ENCODE data around the gene CEBPZ. TPM values are rescaled to one million over a fixed set of nuclear protein-coding genes. Genes with fewer than 3 reads are reported as not detected.

CEBPZ gene
- total and polyA plus RNA-seq, 10 of the 15 experiments (the other 5 are each of a cell fraction or from before 2014, with no cell fraction given), result 29.4 to 89.2 (median 49.5) TPM

DNA sequence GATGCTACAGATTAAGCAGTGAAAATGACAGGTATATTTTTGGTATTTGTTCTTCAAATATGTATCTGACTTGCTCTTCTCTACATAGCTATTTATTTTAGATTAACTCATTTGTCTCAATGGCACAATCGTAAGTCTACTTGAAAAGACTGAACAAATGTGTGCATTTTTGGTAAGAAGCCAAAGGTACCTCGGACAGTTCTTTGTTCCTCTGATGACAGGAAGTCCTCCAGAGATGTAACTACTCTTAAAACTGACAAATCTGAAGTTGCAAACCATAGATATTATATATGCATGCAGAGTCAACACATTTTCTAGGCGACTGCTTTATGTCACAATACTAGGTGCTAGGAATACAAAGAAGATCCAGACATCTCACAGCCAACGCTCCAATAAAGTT, 36.7 kb upstream of the CEBPZ start:
- FAIRE-seq (no peak), ATAC-seq (no peak)
- BruUV-seq (replicated peaks), result no TSS peak

More for the DNA sequence above, 36.7 kb upstream of the CEBPZ start:
- Histone ChIP-seq H3K27ac (ENCODE audit: control insufficient read depth, insufficient read depth) (no peak overlapping the region), H3K4me2 (ENCODE audit: control insufficient read depth, insufficient read depth) (no peak overlapping the region), H3K79me2 (ENCODE audit: control insufficient read depth, insufficient read depth, low read length) (no peaks in the 10 kb centered on the region), H3K36me3 (ENCODE audit: control insufficient read depth in 2 of 2, insufficient read depth in 2 of 2, low read length in 1 of 2) (peaks cover 0 to 1% of the 10 kb centered on the region in 2 experiments; a peak in 1 of 4 replicates), H3K4me1 (ENCODE audit: control insufficient read depth, insufficient read depth, low read length) (no peaks in the 10 kb centered on the region), H3K27me3 (replicated peaks in 1 of 2; ENCODE audit: control insufficient read depth in 2 of 2, insufficient read depth in 2 of 2, low read length in 1 of 2) (no peaks in the 10 kb centered on the region), H3K4me3 (no peak overlapping the region), H4K20me1 (ENCODE audit: control insufficient read depth, insufficient read depth) (no peaks in the 10 kb centered on the region), H3K9me3 (replicated peaks; ENCODE audit: control insufficient read depth, insufficient read depth, low read length) (no peaks in the 10 kb centered on the region), H2AFZ (ENCODE audit: control insufficient read depth, low read depth, low read length) (no peak overlapping the region), H3K9ac (ENCODE audit: control insufficient read depth, insufficient read depth, low read length) (no peak overlapping the region)
- TF ChIP-seq, protein P1, sequence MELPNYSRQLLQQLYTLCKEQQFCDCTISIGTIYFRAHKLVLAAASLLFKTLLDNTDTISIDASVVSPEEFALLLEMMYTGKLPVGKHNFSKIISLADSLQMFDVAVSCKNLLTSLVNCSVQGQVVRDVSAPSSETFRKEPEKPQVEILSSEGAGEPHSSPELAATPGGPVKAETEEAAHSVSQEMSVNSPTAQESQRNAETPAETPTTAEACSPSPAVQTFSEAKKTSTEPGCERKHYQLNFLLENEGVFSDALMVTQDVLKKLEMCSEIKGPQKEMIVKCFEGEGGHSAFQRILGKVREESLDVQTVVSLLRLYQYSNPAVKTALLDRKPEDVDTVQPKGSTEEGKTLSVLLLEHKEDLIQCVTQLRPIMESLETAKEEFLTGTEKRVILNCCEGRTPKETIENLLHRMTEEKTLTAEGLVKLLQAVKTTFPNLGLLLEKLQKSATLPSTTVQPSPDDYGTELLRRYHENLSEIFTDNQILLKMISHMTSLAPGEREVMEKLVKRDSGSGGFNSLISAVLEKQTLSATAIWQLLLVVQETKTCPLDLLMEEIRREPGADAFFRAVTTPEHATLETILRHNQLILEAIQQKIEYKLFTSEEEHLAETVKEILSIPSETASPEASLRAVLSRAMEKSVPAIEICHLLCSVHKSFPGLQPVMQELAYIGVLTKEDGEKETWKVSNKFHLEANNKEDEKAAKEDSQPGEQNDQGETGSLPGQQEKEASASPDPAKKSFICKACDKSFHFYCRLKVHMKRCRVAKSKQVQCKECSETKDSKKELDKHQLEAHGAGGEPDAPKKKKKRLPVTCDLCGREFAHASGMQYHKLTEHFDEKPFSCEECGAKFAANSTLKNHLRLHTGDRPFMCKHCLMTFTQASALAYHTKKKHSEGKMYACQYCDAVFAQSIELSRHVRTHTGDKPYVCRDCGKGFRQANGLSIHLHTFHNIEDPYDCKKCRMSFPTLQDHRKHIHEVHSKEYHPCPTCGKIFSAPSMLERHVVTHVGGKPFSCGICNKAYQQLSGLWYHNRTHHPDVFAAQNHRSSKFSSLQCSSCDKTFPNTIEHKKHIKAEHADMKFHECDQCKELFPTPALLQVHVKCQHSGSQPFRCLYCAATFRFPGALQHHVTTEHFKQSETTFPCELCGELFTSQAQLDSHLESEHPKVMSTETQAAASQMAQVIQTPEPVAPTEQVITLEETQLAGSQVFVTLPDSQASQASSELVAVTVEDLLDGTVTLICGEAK (IDR thresholded peaks at IDR 0.05; ENCODE audit: borderline replicate concordance), result no peak
- TF ChIP-seq RAD21 (IDR thresholded peaks at IDR 0.05; ENCODE audit: insufficient read depth, low read depth, low read length) (no peak), NRF1 (conservative IDR thresholded peaks at IDR 0.05; ENCODE audit: low read depth, low read length) (no peak), WRNIP1 (IDR thresholded peaks at IDR 0.05; ENCODE audit: borderline replicate concordance, low read depth, low read length) (no peak), NFYA (IDR thresholded peaks at IDR 0.05; ENCODE audit: borderline replicate concordance, low read depth, low read length) (no peak), ETV6 (conservative IDR thresholded peaks at IDR 0.05 in 1 of 2, IDR thresholded peaks at IDR 0.05 in 1 of 2; ENCODE audit: borderline replicate concordance in 1 of 2, low read depth in 1 of 2) (no peak), CBFB (IDR thresholded peaks at IDR 0.05; ENCODE audit: low read depth) (no peak), CHD1 (IDR thresholded peaks at IDR 0.05; ENCODE audit: low read depth, low read length) (no peak), ZNF622 (IDR thresholded peaks at IDR 0.05) (no peak), CEBPB (IDR thresholded peaks at IDR 0.05; ENCODE audit: borderline replicate concordance in 1 of 2, low read depth in 2 of 2, low read length in 2 of 2) (no peak), IKZF1 (conservative IDR thresholded peaks at IDR 0.05) (no peak), JUND (IDR thresholded peaks at IDR 0.05; ENCODE audit: low read depth, low read length) (no peak)
- TF ChIP-seq, protein P2, sequence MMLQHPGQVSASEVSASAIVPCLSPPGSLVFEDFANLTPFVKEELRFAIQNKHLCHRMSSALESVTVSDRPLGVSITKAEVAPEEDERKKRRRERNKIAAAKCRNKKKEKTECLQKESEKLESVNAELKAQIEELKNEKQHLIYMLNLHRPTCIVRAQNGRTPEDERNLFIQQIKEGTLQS (IDR thresholded peaks at IDR 0.05; ENCODE audit: borderline replicate concordance, extremely low read depth, low read depth, low read length), result no peak
- no peak for DNase-seq (ENCODE audit: low read depth, low spot score)
- ChIA-PET RAD21 (ENCODE audit: unreplicated experiment) (no interaction called here), POLR2A (no interaction called here), SMC1A (ENCODE audit: uncharacterized antibody, unreplicated experiment) (no interaction called here), CTCF (no interaction called here)
- WGBS (ENCODE audit: insufficient coverage, insufficient replicate concordance, low lambda C conversion rate, missing lambda C conversion rate), result 86% methylated on average over 4 of the region's 4 CpGs
- in situ Hi-C loops (cut with MboI) (no loop called here), intact Hi-C loops (cut with micrococcal nuclease; ENCODE audit: unreplicated experiment) (no loop called here)
